Glomerular visceral epithelial cell (primary cell): Measurements from ENCODE around the gene CLEC18B.
A peak's percentile ranks its signal among the peaks of the same experiment; 100 is the strongest.
"Not testable (repeated sequence)": the region's sequence is repeated elsewhere in the genome, so short reads cannot be mapped to it uniquely, and the experiment has no call there.

ENCODE experiments used
- DNase-seq: peaks from one replicate; pipeline ENCODE4 v3.0.0-alpha.2; 2016; ENCODE audit errors: extremely low spot score

Gene CLEC18B

GRCh38 chr16:74443624-74444346 is 22.5 kb upstream of the CLEC18B start:
- not testable (repeated sequence) for DNase-seq

GRCh38 chr16:74439685-74440084 is 18.4 kb upstream of the CLEC18B start:
- DNase-seq: no peak

GRCh38 chr16:74438492-74438979 is 17.3 kb upstream of the CLEC18B start:
- no peak for DNase-seq

GRCh38 chr16:74431516-74431915 is 10.2 kb upstream of the CLEC18B start:
- DNase-seq: no peak

GRCh38 chr16:74430036-74430712 is 8.9 kb upstream of the CLEC18B start:
- DNase-seq: peak; percentile 30

- not testable (repeated sequence) for DNase-seq
Observed at GRCh38 chr16:74428493-74428892, 7.2 kb upstream of the CLEC18B start.

GRCh38 chr16:74425751-74426150 is 4.5 kb upstream of the CLEC18B start:
- DNase-seq: not testable (repeated sequence)

- not testable (repeated sequence) for DNase-seq
Observed at GRCh38 chr16:74423721-74424120, 2.4 kb upstream of the CLEC18B start.

GRCh38 chr16:74422086-74422485 is 808 bp upstream of the CLEC18B start:
- DNase-seq: not testable (repeated sequence)

- not testable (repeated sequence) for DNase-seq
Observed at GRCh38 chr16:74421482-74421785, 156 bp upstream of the CLEC18B start.

- not testable (repeated sequence) for DNase-seq
Observed at GRCh38 chr16:74419811-74420210, 1.5 kb downstream of the CLEC18B start.

- DNase-seq: not testable (repeated sequence)
Observed at GRCh38 chr16:74417897-74418296, 3.4 kb downstream of the CLEC18B start.

- DNase-seq: not testable (repeated sequence)
Observed at GRCh38 chr16:74413920-74414319, 7.4 kb downstream of the CLEC18B start.

GRCh38 chr16:74413485-74413884 is 7.8 kb downstream of the CLEC18B start:
- DNase-seq: not testable (repeated sequence)

- not testable (repeated sequence) for DNase-seq
Observed at GRCh38 chr16:74412775-74413390, 8.4 kb downstream of the CLEC18B start.

GRCh38 chr16:74412138-74412774 is 9.0 kb downstream of the CLEC18B start:
- DNase-seq: not testable (repeated sequence)

GRCh38 chr16:74410981-74411380 is 10.3 kb downstream of the CLEC18B start:
- not testable (repeated sequence) for DNase-seq

- DNase-seq: not testable (repeated sequence)
Observed at GRCh38 chr16:74410057-74410957, 11.0 kb downstream of the CLEC18B start.

GRCh38 chr16:74409185-74409981 is 11.9 kb downstream of the CLEC18B start:
- DNase-seq: not testable (repeated sequence)

GRCh38 chr16:74407362-74407705 is 13.9 kb downstream of the CLEC18B start:
- DNase-seq: not testable (repeated sequence)
